Muscle layer of duodenum (tissue), 2 donors: ENCODE measurements around the gene RBM10.

Experiments used
- H3K27ac ChIP-seq: one replicate; pipeline ENCODE4 v1.7.0; 2013; ENCODE audit warnings: mild to moderate bottlenecking, low read length
- H3K27me3 ChIP-seq: one replicate; pipeline ENCODE4 v1.7.0; 2013; ENCODE audit warnings: low read depth, mild to moderate bottlenecking, control low read depth, low read length
- H3K36me3 ChIP-seq, 2 donors: one replicate each; pipeline ENCODE4 v1.7.0; 2013; ENCODE audit warnings: low read length in 2 of 2, control low read depth in 1 of 2, mild to moderate bottlenecking in 1 of 2; ENCODE audit not compliant: insufficient read depth in 2 of 2, control insufficient read depth in 1 of 2
- H3K4me1 ChIP-seq, 2 donors: one replicate each; pipeline ENCODE4 v1.7.0; 2013; ENCODE audit warnings: low read length in 2 of 2, mild to moderate bottlenecking in 2 of 2, control low read depth in 1 of 2, moderate library complexity in 1 of 2; ENCODE audit not compliant: insufficient read depth in 2 of 2, control insufficient read depth in 1 of 2
- H3K4me3 ChIP-seq, 2 donors: one replicate each; pipeline ENCODE4 v1.7.0; 2013; ENCODE audit warnings: low read length in 2 of 2, low read depth in 1 of 2, mild to moderate bottlenecking in 1 of 2
- H3K9me3 ChIP-seq, 2 donors: one replicate each; pipeline ENCODE4 v1.7.0; 2013; ENCODE audit warnings: low read length in 2 of 2, control low read depth in 1 of 2, mild to moderate bottlenecking in 1 of 2; ENCODE audit not compliant: control insufficient read depth in 1 of 2
- donor health status: healthy.

Gene RBM10

GRCh38 chrX:47156611-47157520, 11.8 kb downstream of the RBM10 start:
- Histone ChIP-seq H3K27ac (no peak overlapping the region), H3K4me3 (no peak overlapping the region), H3K27me3 (no peaks in the 10 kb centered on the region), H3K4me1 (no peaks in the 10 kb centered on the region), H3K36me3 (peaks cover 0 to 11% of the 10 kb centered on the region in 2 donors), H3K9me3 (no peaks in the 10 kb centered on the region)

GRCh38 chrX:47158131-47158530, 13.1 kb downstream of the RBM10 start:
- H3K36me3 ChIP-seq: peaks cover 0 to 11% of the 10 kb centered on the region in 2 donors
- no peaks in the 10 kb centered on the region for H3K4me1 ChIP-seq
- no peak overlapping the region for H3K4me3 ChIP-seq
- no peak overlapping the region for H3K27ac ChIP-seq
- H3K9me3 ChIP-seq: no peaks in the 10 kb centered on the region
- no peaks in the 10 kb centered on the region for H3K27me3 ChIP-seq

GRCh38 chrX:47158781-47159180, 13.8 kb downstream of the RBM10 start:
- Histone ChIP-seq H3K4me1 (no peaks in the 10 kb centered on the region), H3K9me3 (no peaks in the 10 kb centered on the region), H3K4me3 (no peak overlapping the region), H3K27me3 (no peaks in the 10 kb centered on the region), H3K27ac (no peak overlapping the region), H3K36me3 (peaks cover 0 to 11% of the 10 kb centered on the region in 2 donors)

- no peaks in the 10 kb centered on the region for H3K9me3 ChIP-seq
- H3K36me3 ChIP-seq: peaks cover 0 to 11% of the 10 kb centered on the region in 2 donors
- no peaks in the 10 kb centered on the region for H3K27me3 ChIP-seq
- H3K4me3 ChIP-seq: no peak overlapping the region
- H3K4me1 ChIP-seq: no peaks in the 10 kb centered on the region
- no peak overlapping the region for H3K27ac ChIP-seq
Measured at GRCh38 chrX:47160781-47161180, 15.8 kb downstream of the RBM10 start.

- Histone ChIP-seq H3K36me3 (no peaks in the 10 kb centered on the region), H3K27me3 (no peaks in the 10 kb centered on the region), H3K4me3 (no peak overlapping the region), H3K4me1 (no peaks in the 10 kb centered on the region), H3K9me3 (no peaks in the 10 kb centered on the region), H3K27ac (no peak overlapping the region)
Measured at GRCh38 chrX:47162927-47163583, 18.0 kb downstream of the RBM10 start.

GRCh38 chrX:47164420-47164819, 19.4 kb downstream of the RBM10 start:
- no peaks in the 10 kb centered on the region for H3K4me1 ChIP-seq
- H3K27ac ChIP-seq: no peak overlapping the region
- H3K4me3 ChIP-seq: no peak overlapping the region
- peaks cover 0 to 6% of the 10 kb centered on the region in 2 donors for H3K36me3 ChIP-seq
- no peaks in the 10 kb centered on the region for H3K9me3 ChIP-seq
- no peaks in the 10 kb centered on the region for H3K27me3 ChIP-seq

GRCh38 chrX:47166126-47166525, 21.1 kb downstream of the RBM10 start:
- H3K27me3 ChIP-seq: no peaks in the 10 kb centered on the region

GRCh38 chrX:47168495-47169073, 23.6 kb downstream of the RBM10 start:
- Histone ChIP-seq H3K9me3 (no peaks in the 10 kb centered on the region), H3K4me3 (no peak overlapping the region), H3K27ac (no peak overlapping the region), H3K27me3 (no peaks in the 10 kb centered on the region), H3K4me1 (peaks cover 0 to 6% of the 10 kb centered on the region in 2 donors), H3K36me3 (peaks cover 6 to 39% of the 10 kb centered on the region in 2 donors)

More at GRCh38 chrX:47166126-47166525, 21.1 kb downstream of the RBM10 start:
- Histone ChIP-seq H3K36me3 (peaks cover 0 to 18% of the 10 kb centered on the region in 2 donors), H3K27ac (no peak overlapping the region), H3K4me1 (peaks cover 0 to 6% of the 10 kb centered on the region in 2 donors), H3K4me3 (no peak overlapping the region), H3K9me3 (no peaks in the 10 kb centered on the region)

- Histone ChIP-seq H3K36me3 (peaks cover 11 to 46% of the 10 kb centered on the region in 2 donors), H3K4me1 (peaks cover 0 to 6% of the 10 kb centered on the region in 2 donors), H3K27me3 (no peaks in the 10 kb centered on the region), H3K27ac (no peak overlapping the region), H3K4me3 (no peak overlapping the region), H3K9me3 (no peaks in the 10 kb centered on the region)
Measured at GRCh38 chrX:47169273-47169672, 24.3 kb downstream of the RBM10 start.

GRCh38 chrX:47169726-47170515, 24.9 kb downstream of the RBM10 start:
- Histone ChIP-seq H3K27ac (no peak overlapping the region), H3K27me3 (no peaks in the 10 kb centered on the region), H3K36me3 (peaks cover 12 to 49% of the 10 kb centered on the region in 2 donors), H3K9me3 (no peaks in the 10 kb centered on the region), H3K4me3 (no peak overlapping the region), H3K4me1 (peaks cover 0 to 6% of the 10 kb centered on the region in 2 donors)
